Activated T-helper 1 cell treated with anti-CD3 and anti-CD28 coated beads, Interleukin-12 subunit alpha, Interleukin-12 subunit beta, Interleukin-2, Interleukin-4 antibody, amounts not matched to agents 30 ng/mL and 10 ng/mL and 1 ng/mL, durations not matched to agents 14 hours and 24 hours and 36 hours (primary cell): Measurements from ENCODE around the gene SPSB3. TPM values are rescaled to one million over a fixed set of nuclear protein-coding genes. Genes with fewer than 3 reads are reported as not detected.
"Not testable (repeated sequence)": the region's sequence is repeated elsewhere in the genome, so short reads cannot be mapped to it uniquely, and the experiment has no call there.

Source experiments
- DNase-seq: peaks from one replicate; pipeline ENCODE4 v3.0.0; 2021; ENCODE audit warnings: low spot score
- H3K27ac Mint-ChIP-seq: one replicate; pipeline ENCODE4 v1.8.0; 2021; ENCODE audit warnings: mild to moderate bottlenecking, mixed read lengths
- H3K27me3 Mint-ChIP-seq: one replicate; pipeline ENCODE4 v1.8.0; 2022; ENCODE audit warnings: mild to moderate bottlenecking, moderate library complexity, mixed read lengths; ENCODE audit not compliant: insufficient read depth
- H3K36me3 Mint-ChIP-seq: one replicate; pipeline ENCODE4 v1.8.0; 2021; ENCODE audit warnings: low read depth, mixed read lengths
- H3K4me1 Mint-ChIP-seq: one replicate; pipeline ENCODE4 v1.8.0; 2021; ENCODE audit warnings: low read depth, mixed read lengths
- H3K4me3 Mint-ChIP-seq: one replicate; pipeline ENCODE4 v1.8.0; 2021; ENCODE audit warnings: mild to moderate bottlenecking, moderate library complexity, mixed read lengths
- H3K9me3 Mint-ChIP-seq: one replicate; pipeline ENCODE4 v1.8.0; 2021; ENCODE audit warnings: mixed read lengths
- intact Hi-C: fragments of 100-400 bp; cut with micrococcal nuclease; formaldehyde crosslinking; loops from one replicate; pipeline ENCODE4 v1.15.1; 2024
- total RNA-seq: library from RNA; stranded (reverse); gene quantifications from 2 replicates; pipeline ENCODE4 v1.2.3, GENCODE V29; 2022

The SPSB3 gene
- total RNA-seq, 1 donor from 2014 or later: 30.3 TPM

DNA sequence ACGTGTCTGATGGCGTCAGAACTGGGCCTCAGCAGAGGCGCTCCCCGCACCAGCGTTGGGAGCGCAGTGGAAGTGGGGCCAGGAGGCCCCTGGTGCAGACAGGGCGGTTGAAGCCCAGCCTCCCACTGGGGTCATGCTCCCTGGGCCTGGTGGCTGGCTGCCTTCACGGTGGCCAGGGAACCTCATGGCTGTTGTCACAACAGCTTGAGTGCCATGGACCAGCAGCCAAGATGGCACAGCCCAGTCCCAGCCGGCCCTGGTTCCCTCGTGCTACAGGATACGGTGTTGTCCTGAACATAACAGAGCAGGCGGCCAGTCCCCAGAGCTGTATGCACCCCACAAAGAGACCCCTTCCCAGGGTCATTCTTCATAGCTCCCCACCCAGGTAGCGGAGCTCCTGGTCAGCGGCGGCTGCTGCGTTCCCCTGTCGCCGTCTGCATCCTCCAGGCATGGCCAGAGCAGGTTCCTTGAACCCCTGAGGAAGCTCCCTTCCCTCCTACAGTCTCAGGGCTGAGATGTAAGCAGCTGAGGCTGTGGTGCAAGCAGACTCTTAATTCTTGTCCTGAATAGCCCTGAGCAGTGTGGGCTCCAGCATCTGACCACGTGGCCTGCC, 40.7 kb downstream of the SPSB3 start:
- Mint-ChIP-seq H3K4me1 (no peaks in the 10 kb centered on the region), H3K9me3 (no peaks in the 10 kb centered on the region), H3K27me3 (no peaks in the 10 kb centered on the region), H3K27ac (no peak overlapping the region), H3K4me3 (no peak overlapping the region), H3K36me3 (peaks cover 4% of the 10 kb centered on the region)
- no peak for DNase-seq
- intact Hi-C loops: no loop called here

GRCh38 chr16:1740781-1741490, 41.4 kb downstream of the SPSB3 start:
- no peaks in the 10 kb centered on the region for H3K9me3 Mint-ChIP-seq
- intact Hi-C loops: no loop called here
- H3K36me3 Mint-ChIP-seq: peaks cover 4% of the 10 kb centered on the region
- H3K4me3 Mint-ChIP-seq: no peak overlapping the region
- no peak overlapping the region for H3K27ac Mint-ChIP-seq
- H3K4me1 Mint-ChIP-seq: no peaks in the 10 kb centered on the region
- H3K27me3 Mint-ChIP-seq: no peaks in the 10 kb centered on the region
- no peak for DNase-seq

GRCh38 chr16:1740234-1740633, 42.1 kb downstream of the SPSB3 start:
- intact Hi-C loops: no loop called here
- Mint-ChIP-seq H3K4me3 (no peak overlapping the region), H3K27me3 (no peaks in the 10 kb centered on the region), H3K27ac (no peak overlapping the region), H3K36me3 (peaks cover 4% of the 10 kb centered on the region), H3K9me3 (no peaks in the 10 kb centered on the region), H3K4me1 (no peaks in the 10 kb centered on the region)
- DNase-seq: no peak

DNA sequence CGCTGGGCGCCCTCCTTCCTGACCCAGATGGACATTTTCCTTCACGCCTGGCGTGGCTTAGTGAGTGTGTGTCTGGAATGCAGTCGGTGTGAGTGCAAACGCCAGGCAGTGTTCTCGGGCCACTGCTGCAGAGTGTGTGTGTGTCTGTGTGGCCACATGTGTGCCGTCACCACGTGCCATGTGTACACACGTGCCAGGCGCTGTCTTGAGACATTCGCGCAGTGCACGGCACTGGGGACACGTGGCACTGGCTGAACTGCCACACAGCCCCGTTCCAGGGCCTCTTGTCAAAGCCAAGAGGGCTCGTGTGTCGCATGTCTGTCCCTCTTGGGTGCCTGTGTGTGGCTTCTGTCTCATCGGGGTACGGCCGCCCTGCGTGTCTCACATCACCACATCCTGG, 47.6 kb downstream of the SPSB3 start:
- peaks cover 3% of the 10 kb centered on the region for H3K36me3 Mint-ChIP-seq
- no peaks in the 10 kb centered on the region for H3K4me1 Mint-ChIP-seq
- DNase-seq: no peak
- no peak overlapping the region for H3K4me3 Mint-ChIP-seq
- H3K27me3 Mint-ChIP-seq: no peaks in the 10 kb centered on the region
- no peaks in the 10 kb centered on the region for H3K9me3 Mint-ChIP-seq
- intact Hi-C loops: no loop called here
- no peak overlapping the region for H3K27ac Mint-ChIP-seq

- no peak overlapping the region for H3K4me3 Mint-ChIP-seq
- H3K4me1 Mint-ChIP-seq: no peaks in the 10 kb centered on the region
- no peak for DNase-seq
- H3K27me3 Mint-ChIP-seq: no peaks in the 10 kb centered on the region
- no peaks in the 10 kb centered on the region for H3K9me3 Mint-ChIP-seq
- H3K27ac Mint-ChIP-seq: no peak overlapping the region
- peaks cover 3% of the 10 kb centered on the region for H3K36me3 Mint-ChIP-seq
- intact Hi-C loops: no loop called here
These were observed 48.2 kb downstream of the SPSB3 start for GRCh38 chr16:1734123-1734522.

DNA sequence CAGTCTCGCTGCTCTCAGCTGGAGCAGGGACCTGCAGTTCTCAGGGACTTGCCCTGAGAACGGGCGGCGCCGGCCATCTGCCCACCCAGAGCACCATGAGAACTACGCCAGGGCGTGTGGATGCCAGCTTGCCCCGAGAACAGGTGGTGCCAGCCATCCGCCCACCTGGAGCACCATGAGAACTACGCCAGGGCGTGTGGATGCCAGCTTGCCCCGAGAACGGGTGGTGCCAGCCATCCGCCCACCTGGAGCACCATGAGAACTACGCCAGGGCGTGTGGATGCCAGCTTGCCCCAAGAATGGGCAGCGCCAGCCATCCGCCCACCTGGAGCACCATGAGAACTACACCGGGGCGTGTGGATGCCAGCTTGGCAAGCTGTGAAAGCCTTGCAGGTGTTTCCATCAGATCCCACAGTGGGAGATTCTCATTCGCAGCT, 49.8 kb downstream of the SPSB3 start:
- H3K27me3 Mint-ChIP-seq, H3K36me3 Mint-ChIP-seq, H3K9me3 Mint-ChIP-seq, H3K27ac Mint-ChIP-seq, H3K4me3 Mint-ChIP-seq, H3K4me1 Mint-ChIP-seq, DNase-seq, intact Hi-C loops: not testable (repeated sequence)

DNA sequence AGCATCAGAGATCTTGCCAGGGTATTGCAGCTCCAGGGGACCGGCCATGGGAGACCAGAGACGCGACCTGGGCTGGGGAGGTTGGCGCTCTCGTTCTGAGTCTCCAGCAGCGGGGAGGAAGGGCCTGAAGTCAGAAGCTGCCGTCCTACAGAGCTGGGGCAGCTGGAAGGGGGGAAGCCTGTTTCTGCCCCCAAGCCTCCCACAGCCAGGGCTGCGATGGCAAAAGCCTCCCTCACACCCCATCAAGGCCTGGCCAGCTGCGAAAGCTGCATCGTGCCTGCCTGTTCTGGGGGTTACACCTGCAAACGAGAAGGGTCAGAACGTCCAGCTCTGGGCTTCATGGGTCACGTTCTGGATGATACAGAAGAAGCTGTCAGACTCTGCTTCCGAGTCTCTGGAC, 50.3 kb downstream of the SPSB3 start:
- H3K9me3 Mint-ChIP-seq: no peaks in the 10 kb centered on the region
- H3K4me3 Mint-ChIP-seq: no peak overlapping the region
- no peak for DNase-seq
- intact Hi-C loops: no loop called here
- no peaks in the 10 kb centered on the region for H3K4me1 Mint-ChIP-seq
- peaks cover 6% of the 10 kb centered on the region for H3K36me3 Mint-ChIP-seq
- no peak overlapping the region for H3K27ac Mint-ChIP-seq
- H3K27me3 Mint-ChIP-seq: no peaks in the 10 kb centered on the region

GRCh38 chr16:1731603-1732002, 50.8 kb downstream of the SPSB3 start:
- no peak for DNase-seq
- Mint-ChIP-seq H3K36me3 (peaks cover 9% of the 10 kb centered on the region), H3K4me1 (no peaks in the 10 kb centered on the region), H3K27me3 (no peaks in the 10 kb centered on the region), H3K9me3 (no peaks in the 10 kb centered on the region), H3K27ac (no peak overlapping the region), H3K4me3 (no peak overlapping the region)
- intact Hi-C loops: no loop called here

DNA sequence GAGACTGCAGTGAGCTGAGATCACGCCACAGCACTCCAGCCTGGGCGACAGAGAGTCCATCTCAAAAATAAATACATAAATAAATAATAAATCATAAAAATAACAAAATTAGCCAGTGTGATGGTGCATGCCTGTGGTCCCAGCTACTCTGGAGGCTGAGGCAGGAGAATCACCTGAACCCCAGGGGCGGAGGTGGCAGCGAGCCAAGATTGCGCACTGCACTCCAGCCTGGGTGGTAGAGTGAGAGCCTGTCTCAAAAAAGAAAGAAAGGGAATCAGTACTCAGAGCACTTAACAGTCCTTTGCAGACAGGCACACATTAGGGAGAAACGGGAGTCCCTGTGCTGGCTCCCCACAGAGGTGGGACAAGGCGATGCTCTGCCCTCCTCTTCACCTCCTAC, 51.3 kb downstream of the SPSB3 start:
- Mint-ChIP-seq H3K9me3 (no peaks in the 10 kb centered on the region), H3K36me3 (peaks cover 9% of the 10 kb centered on the region), H3K4me1 (no peaks in the 10 kb centered on the region), H3K27me3 (no peaks in the 10 kb centered on the region), H3K4me3 (no peak overlapping the region), H3K27ac (no peak overlapping the region)
- intact Hi-C loops: no loop called here
- DNase-seq: no peak

- Mint-ChIP-seq H3K9me3 (no peaks in the 10 kb centered on the region), H3K27me3 (no peaks in the 10 kb centered on the region), H3K36me3 (peaks cover 9% of the 10 kb centered on the region), H3K4me1 (no peaks in the 10 kb centered on the region), H3K4me3 (no peak overlapping the region), H3K27ac (no peak overlapping the region)
- intact Hi-C loops: no loop called here
- DNase-seq: no peak
These were observed 52.9 kb downstream of the SPSB3 start for GRCh38 chr16:1729445-1729844.

DNA sequence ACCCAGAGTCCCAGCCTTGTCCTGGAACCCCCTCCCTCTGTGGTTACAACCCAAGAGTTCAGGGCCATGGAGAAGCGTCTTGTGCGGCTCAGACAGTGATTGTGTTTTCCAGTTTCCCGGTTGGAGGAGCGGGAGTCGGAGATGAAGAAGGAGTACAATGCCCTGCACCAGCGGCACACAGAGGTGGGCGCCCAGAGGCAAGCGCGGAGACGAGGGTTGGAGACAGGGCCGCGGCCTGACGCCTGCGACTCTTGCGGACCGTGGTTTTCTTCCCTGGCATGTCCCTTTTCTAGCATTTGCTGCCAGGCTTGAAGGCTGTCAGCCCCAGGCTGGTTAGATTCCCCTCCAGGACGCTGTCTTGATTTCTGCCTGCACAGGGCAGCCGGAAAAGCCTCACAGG, 53.3 kb downstream of the SPSB3 start:
- intact Hi-C loops: no loop called here
- no peaks in the 10 kb centered on the region for H3K27me3 Mint-ChIP-seq
- H3K9me3 Mint-ChIP-seq: no peaks in the 10 kb centered on the region
- no peak overlapping the region for H3K27ac Mint-ChIP-seq
- DNase-seq: no peak
- H3K4me1 Mint-ChIP-seq: no peaks in the 10 kb centered on the region
- H3K36me3 Mint-ChIP-seq: peaks cover 9% of the 10 kb centered on the region
- no peak overlapping the region for H3K4me3 Mint-ChIP-seq

DNA sequence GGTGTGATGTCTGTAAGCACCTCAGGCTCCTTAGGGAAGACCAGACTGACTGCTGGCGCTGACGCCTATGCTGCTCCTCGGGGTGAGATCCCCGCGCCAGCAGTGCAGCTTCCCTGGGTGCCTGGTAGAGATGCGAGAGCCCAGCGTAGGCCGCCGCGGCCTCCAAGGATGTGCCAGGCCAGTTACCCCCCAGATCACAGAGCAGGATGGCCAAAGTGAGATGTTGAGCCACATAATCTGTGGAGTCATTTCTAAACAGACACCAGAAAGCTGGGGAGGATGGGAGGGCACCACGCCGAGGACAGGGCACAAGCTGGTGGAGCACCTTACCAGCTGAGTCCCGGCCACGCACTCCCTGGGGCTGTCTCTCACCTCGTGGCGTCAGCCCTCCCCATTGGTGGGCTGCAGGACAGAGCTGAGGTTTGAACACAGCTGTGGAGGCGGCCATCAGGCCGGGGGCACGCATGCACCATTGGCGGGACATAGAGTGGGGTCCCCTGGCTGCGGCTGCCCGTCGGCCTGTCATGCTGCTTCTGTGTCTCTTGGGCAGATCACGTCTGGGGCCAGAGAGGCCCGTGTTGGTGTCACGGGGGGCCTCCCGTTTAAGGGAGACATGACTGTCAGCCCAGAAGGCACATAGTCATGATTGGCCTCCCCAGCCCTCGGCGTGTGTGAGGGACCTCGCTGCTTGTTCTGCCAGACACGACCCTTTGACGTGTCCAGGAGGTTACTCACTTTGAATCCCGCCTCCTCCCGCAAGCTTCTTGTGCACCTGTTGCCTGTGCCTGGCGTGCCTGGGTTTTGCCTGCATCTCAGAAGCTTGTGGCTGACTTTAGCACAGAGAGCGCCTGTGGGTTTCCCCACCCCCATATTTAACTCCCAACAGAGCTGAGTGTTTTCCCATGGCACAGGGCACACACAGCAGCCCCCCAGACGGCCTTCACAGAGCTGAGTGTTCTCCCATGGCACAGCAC, 54.4 kb downstream of the SPSB3 start:
- no peak overlapping the region for H3K4me3 Mint-ChIP-seq
- H3K4me1 Mint-ChIP-seq: peaks cover 9% of the 10 kb centered on the region
- no peak overlapping the region for H3K27ac Mint-ChIP-seq
- intact Hi-C loops: no loop called here
- H3K27me3 Mint-ChIP-seq: no peaks in the 10 kb centered on the region
- H3K36me3 Mint-ChIP-seq: peaks cover 9% of the 10 kb centered on the region
- DNase-seq: no peak
- H3K9me3 Mint-ChIP-seq: no peaks in the 10 kb centered on the region
